H1 (cell line): ENCODE results near the gene PI16. TPM values are rescaled to one million over a fixed set of nuclear protein-coding genes. Genes with fewer than 3 reads are reported as not detected.
"Not testable (repeated sequence)": the region's sequence is repeated elsewhere in the genome, so short reads cannot be mapped to it uniquely, and the experiment has no call there.

Source experiments
- CTCF ChIA-PET: fragments of 300-600 bp; sonication (Branson Sonifier 250); formaldehyde crosslinking; loops from one replicate; lab custom pipeline; 2021; ENCODE audit not compliant: partially characterized antibody; lab: Charles Lee
- POLR2A ChIA-PET: fragments of 300-600 bp; sonication (Branson Sonifier 250); formaldehyde crosslinking; loops from one replicate; lab custom pipeline; 2021; ENCODE audit warnings: inconsistent platforms; ENCODE audit not compliant: partially characterized antibody; lab: Charles Lee
- DNase-seq, 2 experiments: peaks; one replicate each; pipeline versions ENCODE4 v3.0.0 to v3.0.0-alpha.2; 2010 to 2022; ENCODE audit warnings: low spot score in 2 of 2, low read depth in 1 of 2, mixed read lengths in 1 of 2
- FAIRE-seq: peaks from 2 replicates; lab custom pipeline; 2011; peaks lifted over from hg19 to GRCh38; lab: Jason Lieb, UNC
- H2AFZ ChIP-seq: 2 replicates; pipeline ENCODE4 v1.8.1; 2012; ENCODE audit warnings: low read length, inconsistent platforms
- H2AK5ac ChIP-seq: 2 replicates; pipeline ENCODE4 v1.6.1; 2013; ENCODE audit warnings: low read depth, low read length
- H2BK120ac ChIP-seq: replicated peaks from 2 replicates; pipeline ENCODE3; 2013; ENCODE audit warnings: low read depth, low read length, inconsistent platforms
- H2BK12ac ChIP-seq: 2 replicates; pipeline ENCODE4 v1.6.1; 2013; ENCODE audit warnings: low read depth, low read length
- H2BK15ac ChIP-seq: 2 replicates; pipeline ENCODE4 v1.6.1; 2013; ENCODE audit warnings: low read length
- H2BK20ac ChIP-seq: 2 replicates; pipeline ENCODE4 v1.6.1; 2013; ENCODE audit warnings: low read length
- H2BK5ac ChIP-seq: 2 replicates; pipeline ENCODE4 v1.6.1; 2013; ENCODE audit warnings: low read depth, low read length
- H3K14ac ChIP-seq: 2 replicates; pipeline ENCODE4 v1.6.1; 2013; ENCODE audit warnings: inconsistent platforms; ENCODE audit not compliant: insufficient read length
- H3K18ac ChIP-seq: 2 replicates; pipeline ENCODE4 v1.6.1; 2013; ENCODE audit warnings: low read length; ENCODE audit errors: extremely low read depth
- H3K23ac ChIP-seq: 2 replicates; pipeline ENCODE4 v1.6.1; 2013; ENCODE audit warnings: inconsistent platforms; ENCODE audit not compliant: insufficient read length
- H3K23me2 ChIP-seq: 2 replicates; pipeline ENCODE4 v1.6.1; 2013; ENCODE audit warnings: low read depth, low read length
- H3K27ac ChIP-seq: 2 replicates; pipeline ENCODE4 v1.6.1; 2011; ENCODE audit warnings: low read depth, low read length, inconsistent platforms
- H3K27me3 ChIP-seq, 4 experiments: replicated peaks in 1 of 4; 1 replicate in 1 of 4; 2 replicates in 3 of 4; pipeline versions ENCODE4 v1.6.1 to v1.8.1; 2011 to 2013; ENCODE audit warnings: low read length in 3 of 4, mild to moderate bottlenecking in 3 of 4, inconsistent platforms in 2 of 4, mixed read lengths in 2 of 4, moderate library complexity in 1 of 4; ENCODE audit not compliant: control insufficient read depth in 3 of 4, insufficient read depth in 3 of 4; ENCODE audit errors: extremely low read depth in 1 of 4
- H3K36me3 ChIP-seq, 4 experiments: 2 replicates each; pipeline versions ENCODE4 v1.6.1 to v1.8.1; 2011 to 2013; ENCODE audit warnings: mild to moderate bottlenecking in 4 of 4, low read length in 3 of 4, moderate library complexity in 2 of 4, control low read depth in 1 of 4, inconsistent platforms in 1 of 4; ENCODE audit not compliant: insufficient read depth in 4 of 4, control insufficient read depth in 2 of 4
- H3K4ac ChIP-seq: replicated peaks from 2 replicates; pipeline ENCODE3; 2013; ENCODE audit warnings: low read length, low read depth, mixed read lengths, inconsistent platforms; ENCODE audit not compliant: insufficient read length
- H3K4me1 ChIP-seq, 4 experiments: replicated peaks in 1 of 4; 1 replicate in 1 of 4; 2 replicates in 3 of 4; pipeline versions ENCODE4 v1.6.1 to v1.8.1; 2011 to 2013; ENCODE audit warnings: low read length in 3 of 4, inconsistent platforms in 2 of 4, mixed read lengths in 1 of 4; ENCODE audit not compliant: insufficient read depth in 4 of 4, control insufficient read depth in 3 of 4
- H3K4me2 ChIP-seq, 2 experiments: 2 replicates each; pipeline versions ENCODE4 v1.6.1 to v1.8.1; 2011 to 2013; ENCODE audit warnings: low read depth in 2 of 2, low read length in 2 of 2, control low read depth in 1 of 2, inconsistent platforms in 1 of 2, mild to moderate bottlenecking in 1 of 2; ENCODE audit not compliant: insufficient read depth in 1 of 2
- H3K4me3 ChIP-seq, 4 experiments: fragments of 200-600, 300-600 bp in 1 of 4; sonication (generic), shearing (Covaris generic), sonication (Bioruptor Twin) in 1 of 4; 2 replicates each; pipeline versions ENCODE4 v1.5.1 to v1.8.1; 2011 to 2016; ENCODE audit warnings: low read length in 4 of 4, low read depth in 3 of 4, control low read depth in 2 of 4, inconsistent platforms in 2 of 4, mild to moderate bottlenecking in 2 of 4, mixed read lengths in 1 of 4, moderate library complexity in 1 of 4; ENCODE audit not compliant: insufficient read depth in 2 of 4; ENCODE audit errors: extremely low read depth in 1 of 4
- H3K56ac ChIP-seq: replicated peaks from 2 replicates; pipeline ENCODE3; 2013; ENCODE audit warnings: low read depth, mild to moderate bottlenecking, mixed read lengths, low read length, inconsistent platforms; ENCODE audit not compliant: insufficient read length
- H3K79me1 ChIP-seq: 2 replicates; pipeline ENCODE4 v1.6.1; 2013; ENCODE audit warnings: low read depth, low read length, control low read depth
- H3K79me2 ChIP-seq, 2 experiments: 2 replicates each; pipeline versions ENCODE4 v1.6.1 to v1.8.1; 2012 to 2013; ENCODE audit warnings: low read length in 2 of 2, mild to moderate bottlenecking in 2 of 2, inconsistent platforms in 1 of 2; ENCODE audit not compliant: insufficient read depth in 2 of 2, control insufficient read depth in 1 of 2
- H3K9ac ChIP-seq, 4 experiments: replicated peaks in 1 of 4; 1 replicate in 1 of 4; 2 replicates in 3 of 4; pipeline versions ENCODE4 v1.6.1 to v1.8.1; 2011 to 2013; ENCODE audit warnings: low read depth in 3 of 4, low read length in 3 of 4, control low read depth in 2 of 4, mild to moderate bottlenecking in 2 of 4, moderate library complexity in 2 of 4, inconsistent platforms in 1 of 4; ENCODE audit errors: extremely low read depth in 1 of 4
- H3K9me3 ChIP-seq, 2 experiments: 2 replicates each; pipeline versions ENCODE4 v1.6.1 to v1.8.1; 2012 to 2013; ENCODE audit warnings: mild to moderate bottlenecking in 2 of 2, moderate library complexity in 2 of 2, control low read depth in 1 of 2, inconsistent platforms in 1 of 2, low read depth in 1 of 2, low read length in 1 of 2, mixed read lengths in 1 of 2; ENCODE audit not compliant: insufficient read depth in 2 of 2
- H4K20me1 ChIP-seq, 2 experiments: replicated peaks in 1 of 2; 2 replicates each; pipeline versions ENCODE3 to v1.8.1; 2011 to 2013; ENCODE audit warnings: inconsistent platforms in 2 of 2, low read length in 2 of 2, mild to moderate bottlenecking in 1 of 2; ENCODE audit not compliant: insufficient read depth in 2 of 2, control insufficient read depth in 1 of 2
- H4K5ac ChIP-seq: 2 replicates; pipeline ENCODE4 v1.6.1; 2013; ENCODE audit warnings: low read length, low read depth, mixed read lengths, inconsistent platforms; ENCODE audit not compliant: insufficient read length
- H4K8ac ChIP-seq: 2 replicates; pipeline ENCODE4 v1.8.0; 2013; ENCODE audit warnings: mild to moderate bottlenecking, moderate library complexity, low read length, inconsistent platforms; ENCODE audit not compliant: insufficient read depth; ENCODE audit errors: extremely low read depth
- H4K91ac ChIP-seq: replicated peaks from 2 replicates; pipeline ENCODE3; 2013; ENCODE audit warnings: low read length, mixed read lengths, inconsistent platforms; ENCODE audit not compliant: insufficient read length
- CHD1 ChIP-seq: IDR thresholded peaks from 2 replicates; pipeline ENCODE4 v1.6.1; 2012; ENCODE audit warnings: low read depth, low read length, improper control_type of control experiment
- KDM1A ChIP-seq: fragments of 200-600, 300-600 bp; sonication (generic); IDR thresholded peaks from 2 replicates; pipeline ENCODE4 v1.7.1; 2016; ENCODE audit warnings: mild to moderate bottlenecking, low read length, borderline replicate concordance
- POLR2A ChIP-seq, 2 experiments: IDR thresholded peaks; 1 replicate in 1 of 2; 2 replicates in 1 of 2; pipeline ENCODE4 v1.6.1; 2011; ENCODE audit warnings: low read depth in 2 of 2, low read length in 2 of 2, mild to moderate bottlenecking in 2 of 2; ENCODE audit errors: control extremely low read depth in 1 of 2
- RXRA ChIP-seq: IDR thresholded peaks from 2 replicates; pipeline ENCODE4 v1.6.1; 2011; ENCODE audit warnings: low read depth, mild to moderate bottlenecking, low read length, moderate library complexity; ENCODE audit not compliant: insufficient read depth
- TEAD4 ChIP-seq: IDR thresholded peaks from 2 replicates; pipeline ENCODE4 v1.6.1; 2012; ENCODE audit warnings: low read depth, low read length, inconsistent platforms, mixed read lengths
- WGBS, 2 experiments: shearing (Covaris generic) in 1 of 2; methylation state at CpG; one replicate each; pipeline versions ENCODE4 v1.1.6 to v1.1.7; 2013 to 2015; ENCODE audit warnings: low lambda C conversion rate in 2 of 2, mixed read lengths in 2 of 2, inconsistent platforms in 1 of 2, low coverage in 1 of 2, missing lambda C conversion rate in 1 of 2; ENCODE audit not compliant: insufficient replicate concordance in 2 of 2, insufficient coverage in 1 of 2, insufficient read length in 1 of 2; ENCODE audit errors: extremely low coverage in 1 of 2, missing lambda C conversion rate in 1 of 2; 5-methylcytosine and 5-hydroxymethylcytosine counted together
- polyA plus RNA-seq, 7 experiments: library from polyadenylated mRNA; depleted of rRNA in 3 of 7; stranded (reverse) in 5 of 7; unstranded in 2 of 7; fragments of >200 nt in 5 of 7; fragments of 200-250 nt in 2 of 7; gene quantifications; 1 replicate in 5 of 7; 2 replicates in 1 of 7; 4 replicates in 1 of 7; pipeline versions ENCODE4 v1.2.1 to v1.2.3, GENCODE V29; 2011 to 2013; ENCODE audit warnings: missing spikeins in 2 of 7, mixed read lengths in 2 of 7
- total RNA-seq: library from RNA; stranded (reverse); fragmentation: NEBNext Ultra II Directional; extraction: Animal tissue kit (Norgen Biotek cat#: 25700); gene quantifications from 2 replicates; pipeline ENCODE4 v1.2.1, GENCODE V29; 2021
- TF ChIP-seq, protein P1 (sequence below): IDR thresholded peaks from 2 replicates; pipeline ENCODE4 v1.6.1; 2012; ENCODE audit warnings: low read length, inconsistent platforms

PI16 gene
- total and polyA plus RNA-seq, 2 of the 8 experiments (the other 6 are each of a cell fraction or from before 2014, with no cell fraction given) = 0.05 TPM; not detected in 1

DNA sequence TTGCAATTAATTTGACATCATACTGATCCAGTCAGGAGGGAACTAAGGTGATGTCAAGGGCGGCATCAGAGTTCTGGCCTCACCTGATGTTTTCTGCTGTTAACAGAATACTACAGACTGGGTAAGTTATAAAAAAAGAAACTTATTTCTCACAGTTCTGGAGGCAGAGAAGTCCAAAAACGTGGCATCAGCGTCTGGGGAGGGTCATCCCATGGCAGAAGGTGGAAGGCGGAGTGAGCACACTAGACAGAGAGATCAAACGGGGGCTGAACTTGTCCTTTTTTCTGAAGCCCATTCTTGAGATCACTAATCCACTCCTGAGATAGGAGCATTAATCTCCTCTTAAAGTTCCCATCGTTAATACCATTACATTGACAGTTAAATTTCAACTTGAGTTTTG lies 34.7 kb downstream of the PI16 start (continued):
- TF ChIP-seq POLR2A (IDR thresholded peaks at IDR 0.05; ENCODE audit: control extremely low read depth in 1 of 2, low read depth in 2 of 2, low read length in 2 of 2) (no peak), KDM1A (no peak), RXRA (no peak), CHD1 (no peak), TEAD4 (no peak)
- TF ChIP-seq, protein P1, sequence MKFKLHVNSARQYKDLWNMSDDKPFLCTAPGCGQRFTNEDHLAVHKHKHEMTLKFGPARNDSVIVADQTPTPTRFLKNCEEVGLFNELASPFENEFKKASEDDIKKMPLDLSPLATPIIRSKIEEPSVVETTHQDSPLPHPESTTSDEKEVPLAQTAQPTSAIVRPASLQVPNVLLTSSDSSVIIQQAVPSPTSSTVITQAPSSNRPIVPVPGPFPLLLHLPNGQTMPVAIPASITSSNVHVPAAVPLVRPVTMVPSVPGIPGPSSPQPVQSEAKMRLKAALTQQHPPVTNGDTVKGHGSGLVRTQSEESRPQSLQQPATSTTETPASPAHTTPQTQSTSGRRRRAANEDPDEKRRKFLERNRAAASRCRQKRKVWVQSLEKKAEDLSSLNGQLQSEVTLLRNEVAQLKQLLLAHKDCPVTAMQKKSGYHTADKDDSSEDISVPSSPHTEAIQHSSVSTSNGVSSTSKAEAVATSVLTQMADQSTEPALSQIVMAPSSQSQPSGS = no peak

DNA sequence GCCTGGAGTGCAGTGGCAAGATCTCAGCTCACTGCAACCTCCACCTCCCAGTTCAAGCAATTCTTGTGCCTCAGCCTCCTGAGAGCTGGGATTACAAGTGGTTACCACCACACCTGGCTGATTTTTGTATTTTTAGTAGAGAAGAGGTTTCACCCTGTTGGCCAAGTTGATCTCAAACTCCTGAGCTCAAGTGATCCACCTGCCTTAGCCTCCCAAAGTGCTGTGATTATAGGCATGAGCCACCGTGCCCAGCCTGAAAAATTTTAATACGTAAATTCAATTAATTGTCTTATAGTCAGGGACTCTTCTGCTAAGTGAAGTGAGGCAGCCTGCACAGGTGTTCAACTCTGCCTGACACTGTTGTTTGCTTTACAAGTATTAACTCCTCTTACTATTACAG lies 35.9 kb downstream of the PI16 start:
- H3K4me1 ChIP-seq, H3K27me3 ChIP-seq, H2BK15ac ChIP-seq, H4K91ac ChIP-seq, H2AFZ ChIP-seq, H3K23ac ChIP-seq, H3K18ac ChIP-seq, FAIRE-seq, H3K4me2 ChIP-seq, H3K79me2 ChIP-seq, H3K27ac ChIP-seq, H3K23me2 ChIP-seq, H3K14ac ChIP-seq, H2BK12ac ChIP-seq, H3K79me1 ChIP-seq, H2BK5ac ChIP-seq, H3K9ac ChIP-seq, H2BK20ac ChIP-seq, H3K36me3 ChIP-seq, H3K4me3 ChIP-seq, H3K9me3 ChIP-seq, DNase-seq, H2BK120ac ChIP-seq, H4K8ac ChIP-seq, POLR2A ChIA-PET, H3K56ac ChIP-seq, H3K4ac ChIP-seq, H2AK5ac ChIP-seq, H4K20me1 ChIP-seq, H4K5ac ChIP-seq: not testable (repeated sequence)
- CTCF ChIA-PET = interaction anchor here (1.0 to 3.5 kb wide), 6 partner anchors 10 to 38 kb away, joined by 3 to 21 read pairs (median 4); no protein-coding TSS in a partner anchor
- WGBS, 2 experiments = 94% methylated on average over 2 of the region's 2 CpGs; no CpG with 5 or more reads in 1 of the 2 experiments
